Astrocyte (in vitro differentiated cells and primary cell): ENCODE measurements around the gene LRRC43. TPM values are rescaled to one million over a fixed set of nuclear protein-coding genes. Genes with fewer than 3 reads are reported as not detected.

Source experiments
- DNase-seq: peaks from one replicate; pipeline ENCODE4 v3.0.0-alpha.2; 2010; ENCODE audit warnings: low read depth
- FAIRE-seq: peaks from 2 replicates; lab custom pipeline; 2011; peaks lifted over from hg19 to GRCh38; lab: Jason Lieb, UNC
- H2AFZ ChIP-seq: 2 replicates; pipeline ENCODE4 v1.6.0; 2012; ENCODE audit warnings: low read depth, low read length, inconsistent platforms
- H3K27ac ChIP-seq: 2 replicates; pipeline ENCODE4 v1.5.1; 2011; ENCODE audit warnings: low read depth, low read length, inconsistent platforms
- H3K27me3 ChIP-seq: 2 replicates; pipeline ENCODE4 v1.6.0; 2011; ENCODE audit warnings: low read length, inconsistent platforms; ENCODE audit not compliant: insufficient read depth
- H3K36me3 ChIP-seq: 2 replicates; pipeline ENCODE4 v1.5.1; 2011; ENCODE audit warnings: low read length, inconsistent platforms; ENCODE audit not compliant: insufficient read depth
- H3K4me1 ChIP-seq: 2 replicates; pipeline ENCODE4 v1.5.1; 2011; ENCODE audit warnings: low read length, inconsistent platforms; ENCODE audit not compliant: insufficient read depth
- H3K4me2 ChIP-seq: 2 replicates; pipeline ENCODE4 v1.6.0; 2012; ENCODE audit warnings: low read length, inconsistent platforms
- H3K4me3 ChIP-seq: 2 replicates; pipeline ENCODE4 v1.5.1; 2011; ENCODE audit warnings: low read depth, mild to moderate bottlenecking, low read length, inconsistent platforms; ENCODE audit not compliant: insufficient read depth
- H3K79me2 ChIP-seq: 2 replicates; pipeline ENCODE4 v1.6.0; 2012; ENCODE audit warnings: mild to moderate bottlenecking, low read length, inconsistent platforms; ENCODE audit not compliant: insufficient read depth
- H3K9ac ChIP-seq: 2 replicates; pipeline ENCODE4 v1.6.0; 2012; ENCODE audit warnings: mild to moderate bottlenecking, low read length, inconsistent platforms
- H3K9me3 ChIP-seq: 2 replicates; pipeline ENCODE4 v1.5.1; 2012; ENCODE audit warnings: low read depth, mild to moderate bottlenecking, low read length, inconsistent platforms; ENCODE audit not compliant: insufficient read depth
- H4K20me1 ChIP-seq: 2 replicates; pipeline ENCODE4 v1.6.0; 2012; ENCODE audit warnings: low read length, inconsistent platforms; ENCODE audit not compliant: insufficient read depth
- H3K27ac Mint-ChIP-seq: one replicate; pipeline ENCODE4 v1.8.0; 2021; ENCODE audit warnings: mild to moderate bottlenecking, mixed read lengths; ENCODE audit not compliant: unreplicated experiment
- H3K27me3 Mint-ChIP-seq: one replicate; pipeline ENCODE4 v1.8.0; 2021; ENCODE audit warnings: low read depth, mixed read lengths; ENCODE audit not compliant: unreplicated experiment
- H3K36me3 Mint-ChIP-seq: one replicate; pipeline ENCODE4 v1.8.0; 2021; ENCODE audit warnings: low read depth, mixed read lengths; ENCODE audit not compliant: unreplicated experiment
- H3K4me1 Mint-ChIP-seq: one replicate; pipeline ENCODE4 v1.8.0; 2021; ENCODE audit warnings: low read depth, mixed read lengths; ENCODE audit not compliant: unreplicated experiment
- H3K4me3 Mint-ChIP-seq: one replicate; pipeline ENCODE4 v1.8.0; 2021; ENCODE audit warnings: mild to moderate bottlenecking, moderate library complexity, mixed read lengths; ENCODE audit not compliant: unreplicated experiment
- H3K9me3 Mint-ChIP-seq: one replicate; pipeline ENCODE4 v1.8.0; 2021; ENCODE audit warnings: mild to moderate bottlenecking, mixed read lengths; ENCODE audit not compliant: unreplicated experiment
- CTCF ChIP-seq: IDR thresholded peaks from 2 replicates; pipeline ENCODE4 v1.5.1; 2011; ENCODE audit warnings: low read depth, mild to moderate bottlenecking, inconsistent platforms, low read length, moderate library complexity; ENCODE audit not compliant: insufficient read depth
- EZH2 ChIP-seq: IDR thresholded peaks from 2 replicates; pipeline ENCODE4 v1.6.1; 2012; ENCODE audit warnings: mild to moderate bottlenecking, low read length, inconsistent platforms; ENCODE audit not compliant: insufficient read depth
- total RNA-seq: library from RNA; stranded (reverse); gene quantifications from 2 replicates; pipeline ENCODE4 v1.2.1, GENCODE V29; 2021

The LRRC43 gene
- total RNA-seq, 1 donor from 2014 or later: 0.73 TPM

- H3K9me3 ChIP-seq: no peaks in the 10 kb centered on the region
- TF ChIP-seq EZH2 (no peak), CTCF (peak; percentile 86)
- Mint-ChIP-seq H3K9me3 (peaks cover 5% of the 10 kb centered on the region), H3K36me3 (peaks cover 6% of the 10 kb centered on the region), H3K4me3 (no peak overlapping the region), H3K27me3 (peaks cover 3% of the 10 kb centered on the region), H3K4me1 (no peaks in the 10 kb centered on the region), H3K27ac (no peak overlapping the region)
- no peak overlapping the region for H3K9ac ChIP-seq
- no peaks in the 10 kb centered on the region for H3K79me2 ChIP-seq
- DNase-seq (peak; percentile 20), FAIRE-seq (no peak)
- no peak overlapping the region for H3K27ac ChIP-seq
- no peak overlapping the region for H2AFZ ChIP-seq
- no peaks in the 10 kb centered on the region for H3K36me3 ChIP-seq
- H3K4me2 ChIP-seq: no peak overlapping the region
- H3K27me3 ChIP-seq: peaks cover 2% of the 10 kb centered on the region
- no peaks in the 10 kb centered on the region for H3K4me1 ChIP-seq
- H3K4me3 ChIP-seq: no peak overlapping the region
- no peaks in the 10 kb centered on the region for H4K20me1 ChIP-seq
Measured at GRCh38 chr12:122190842-122191668, 8.1 kb downstream of the LRRC43 start.

- TF ChIP-seq EZH2 (no peak), CTCF (no peak)
- DNase-seq: no peak
- H3K27ac Mint-ChIP-seq: no peak overlapping the region
- Histone ChIP-seq H3K9ac (no peak overlapping the region), H2AFZ (no peak overlapping the region), H3K4me3 (no peak overlapping the region), H3K4me1 (no peaks in the 10 kb centered on the region), H4K20me1 (no peaks in the 10 kb centered on the region), H3K9me3 (no peaks in the 10 kb centered on the region), H3K4me2 (no peak overlapping the region), H3K36me3 (no peaks in the 10 kb centered on the region), H3K79me2 (no peaks in the 10 kb centered on the region), H3K27ac (no peak overlapping the region), H3K27me3 (peaks cover 2% of the 10 kb centered on the region)
- H3K36me3 Mint-ChIP-seq: peaks cover 7% of the 10 kb centered on the region
- peaks cover under 1% of the 10 kb centered on the region for H3K4me1 Mint-ChIP-seq
- no peak for FAIRE-seq
- no peak overlapping the region for H3K4me3 Mint-ChIP-seq
- H3K27me3 Mint-ChIP-seq: peaks cover 3% of the 10 kb centered on the region
- peaks cover 5% of the 10 kb centered on the region for H3K9me3 Mint-ChIP-seq
Measured at GRCh38 chr12:122192441-122192840, 9.5 kb downstream of the LRRC43 start.

- DNase-seq (no peak), FAIRE-seq (no peak)
- peaks cover 7% of the 10 kb centered on the region for H3K36me3 Mint-ChIP-seq
- no peak overlapping the region for H2AFZ ChIP-seq
- no peak for TF ChIP-seq EZH2
- TF ChIP-seq CTCF: no peak
- H3K27me3 Mint-ChIP-seq: peaks cover 5% of the 10 kb centered on the region
- peaks cover 7% of the 10 kb centered on the region for H3K9me3 Mint-ChIP-seq
- H3K4me1 Mint-ChIP-seq: peaks cover 3% of the 10 kb centered on the region
- no peak overlapping the region for H3K4me3 Mint-ChIP-seq
- H3K9me3 ChIP-seq: no peaks in the 10 kb centered on the region
- no peaks in the 10 kb centered on the region for H4K20me1 ChIP-seq
- no peak overlapping the region for H3K9ac ChIP-seq
- H3K27ac Mint-ChIP-seq: no peak overlapping the region
- H3K27me3 ChIP-seq: peaks cover 4% of the 10 kb centered on the region
- H3K36me3 ChIP-seq: no peaks in the 10 kb centered on the region
- H3K4me3 ChIP-seq: no peak overlapping the region
- H3K4me1 ChIP-seq: no peaks in the 10 kb centered on the region
- no peak overlapping the region for H3K4me2 ChIP-seq
- H3K27ac ChIP-seq: no peak overlapping the region
- H3K79me2 ChIP-seq: no peaks in the 10 kb centered on the region
Measured at GRCh38 chr12:122194804-122195203, 11.9 kb downstream of the LRRC43 start.
